IPS-NIHi7 (cell line): ENCODE data around the gene KAZN.

Experiments used
- DNase-seq: peaks from one replicate; pipeline ENCODE4 v3.0.0; 2012; ENCODE audit warnings: mixed read lengths; ENCODE audit errors: extremely low spot score

KAZN gene

DNA sequence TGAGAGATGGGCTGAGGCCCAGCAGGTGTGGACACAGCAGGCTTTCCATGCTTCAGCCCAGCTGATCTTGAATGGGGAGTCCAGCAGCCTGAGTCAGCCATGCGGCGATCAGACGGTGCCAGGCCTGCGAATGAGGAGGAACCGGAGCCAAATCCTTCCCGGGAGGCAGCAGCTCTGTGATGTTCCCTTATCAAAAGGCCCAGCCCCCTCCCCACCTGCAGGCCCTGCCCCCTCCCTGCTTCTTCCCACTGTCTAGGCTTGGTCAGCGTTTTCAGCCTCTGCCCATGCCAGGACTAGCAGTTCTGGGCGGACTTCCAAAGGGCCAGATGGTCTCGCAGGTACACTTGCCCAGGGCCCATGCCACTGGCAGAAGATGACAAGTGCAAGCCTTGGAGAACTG is 253.8 kb downstream of the KAZN start:
- no peak for DNase-seq

DNA sequence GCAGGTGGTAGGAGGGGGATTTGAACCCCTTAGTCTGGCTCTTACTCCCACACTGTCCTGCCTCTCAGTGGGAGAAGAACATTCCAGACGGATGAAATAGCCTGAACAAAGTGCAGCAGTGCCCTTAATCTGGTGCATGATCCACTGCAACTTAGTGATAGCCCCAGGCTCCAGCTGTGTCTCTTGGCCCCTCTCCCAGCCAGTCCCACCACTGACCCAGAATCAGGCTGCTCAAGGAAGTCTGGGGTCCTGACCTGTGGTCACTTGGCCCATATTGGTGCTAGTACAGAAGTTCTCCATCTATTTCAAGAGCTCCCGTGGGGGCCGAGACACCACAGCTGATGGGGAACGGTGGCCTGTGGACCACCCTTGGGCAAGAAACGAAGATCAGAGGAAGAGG is 255.0 kb downstream of the KAZN start:
- DNase-seq = no peak

DNA sequence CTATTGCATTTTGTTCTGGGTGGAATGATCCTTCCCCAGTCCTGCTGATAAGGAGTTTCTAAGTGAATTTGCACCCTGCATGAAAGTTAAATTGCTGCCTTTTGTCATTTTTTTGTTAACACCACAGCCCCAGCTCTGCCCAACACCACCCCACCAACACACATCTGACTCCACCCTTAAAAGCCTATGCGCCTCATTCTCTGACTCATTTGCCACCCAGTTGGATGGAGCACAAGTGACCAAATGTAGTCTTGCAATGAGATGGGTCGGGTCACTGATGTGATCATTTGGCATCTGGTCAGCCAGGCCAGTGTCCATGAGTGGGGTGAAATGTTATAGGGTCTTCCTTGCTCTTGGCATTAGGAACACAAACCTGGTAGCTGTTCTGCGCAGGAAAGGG is 256.8 kb downstream of the KAZN start:
- DNase-seq = no peak

DNA sequence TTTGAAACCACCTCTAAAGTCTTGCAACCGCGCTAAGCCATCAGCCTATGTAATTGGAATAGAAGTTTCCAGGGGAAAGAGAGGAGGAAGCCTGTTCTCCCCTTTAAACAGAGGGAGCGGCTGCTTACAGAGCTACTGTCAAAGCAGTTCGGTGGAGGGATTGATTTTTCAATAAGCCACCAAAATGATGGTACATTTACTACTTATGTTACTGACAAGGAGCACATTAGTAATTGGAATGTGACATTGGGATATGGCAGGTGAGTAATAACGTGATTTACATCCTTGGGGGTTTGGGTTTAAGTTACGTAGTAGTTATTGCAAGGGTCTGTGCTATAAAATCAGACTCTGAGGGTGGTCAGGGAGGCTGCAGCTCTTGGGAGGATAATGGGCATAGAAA is 257.3 kb downstream of the KAZN start:
- no peak for DNase-seq

DNA sequence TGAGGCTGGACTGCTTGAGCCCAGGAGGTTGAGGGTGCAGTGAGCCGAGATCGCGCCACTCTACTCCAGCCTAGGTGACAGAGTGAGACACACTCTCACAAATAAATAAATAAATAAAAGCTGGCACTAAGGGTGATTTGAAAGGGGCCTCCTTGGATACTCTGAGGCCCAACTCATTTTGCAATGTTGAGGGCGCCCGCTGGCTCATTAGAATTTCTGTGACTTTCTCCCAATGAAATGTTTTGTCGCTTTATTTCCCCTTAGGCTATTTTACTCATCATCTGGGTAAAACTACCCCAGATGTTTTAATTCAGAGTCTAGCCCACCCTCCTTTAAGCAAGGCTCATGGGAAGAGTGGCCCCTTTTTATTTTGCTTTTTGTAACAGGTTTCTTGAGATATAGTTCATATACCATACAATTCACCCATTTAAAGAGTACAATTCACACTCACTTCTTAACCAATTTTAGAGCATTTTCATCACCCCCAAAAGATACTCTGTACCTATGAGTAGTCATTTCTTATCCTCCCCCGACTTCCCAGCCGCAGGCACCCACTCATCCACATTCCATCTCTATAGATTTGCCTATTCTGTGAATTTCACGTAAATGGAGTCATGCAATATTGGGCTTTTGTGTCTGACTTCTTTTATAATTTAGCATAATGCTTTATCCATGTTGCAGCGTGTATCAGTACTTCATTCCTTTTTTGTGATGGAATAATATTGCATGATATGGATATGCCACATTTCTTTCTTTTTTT is 259.1 kb downstream of the KAZN start:
- DNase-seq = no peak

DNA sequence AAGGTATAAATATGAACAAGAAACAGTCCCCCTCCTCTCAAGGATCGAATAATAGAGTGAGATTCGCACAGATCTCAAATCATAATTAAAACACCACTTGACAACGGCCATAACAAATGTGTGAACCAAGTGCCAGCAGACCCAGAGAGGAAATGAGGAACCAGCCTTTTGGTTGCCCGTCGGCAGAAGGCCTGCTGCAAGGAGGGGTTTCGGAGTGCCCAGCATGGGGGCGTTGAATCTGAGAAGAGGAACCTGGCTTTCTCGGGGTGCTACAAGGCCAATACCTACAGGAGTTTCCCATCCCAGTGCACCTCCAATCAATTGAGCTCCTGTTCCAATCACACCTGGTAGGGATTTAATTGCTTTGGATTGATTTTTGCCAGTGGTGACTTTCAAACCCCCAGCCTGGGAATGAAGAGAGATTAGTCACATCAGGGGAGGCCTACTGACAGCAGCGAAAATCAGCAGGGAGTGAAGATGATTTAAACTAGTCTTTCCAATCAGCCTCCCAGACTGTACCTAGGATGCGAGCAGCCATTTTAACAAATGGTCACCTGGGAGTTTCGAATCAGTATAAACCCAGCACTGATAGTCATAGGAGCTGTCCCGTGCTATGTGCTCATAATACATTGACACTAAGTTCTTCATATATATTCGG is 263.8 kb downstream of the KAZN start:
- no peak for DNase-seq

DNA sequence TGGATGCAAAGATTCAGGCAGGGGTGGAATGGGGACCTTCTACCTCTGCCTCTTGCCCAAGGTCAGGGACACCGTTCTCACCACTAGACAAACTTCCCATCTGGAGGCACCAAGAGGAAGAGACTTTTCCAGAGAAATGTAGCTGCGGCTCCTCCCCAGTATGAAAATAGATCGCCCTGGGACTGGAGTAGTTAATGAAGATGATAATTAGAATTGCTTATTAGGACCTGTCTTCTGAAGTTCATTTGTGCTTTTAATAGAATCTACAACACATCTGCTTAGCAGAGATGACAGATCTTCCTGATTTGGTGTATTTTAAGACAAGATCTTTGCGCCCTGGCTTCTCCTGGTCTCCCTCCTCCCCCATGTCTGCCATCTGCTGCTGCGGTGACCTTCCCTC is 266.6 kb downstream of the KAZN start:
- DNase-seq = no peak

DNA sequence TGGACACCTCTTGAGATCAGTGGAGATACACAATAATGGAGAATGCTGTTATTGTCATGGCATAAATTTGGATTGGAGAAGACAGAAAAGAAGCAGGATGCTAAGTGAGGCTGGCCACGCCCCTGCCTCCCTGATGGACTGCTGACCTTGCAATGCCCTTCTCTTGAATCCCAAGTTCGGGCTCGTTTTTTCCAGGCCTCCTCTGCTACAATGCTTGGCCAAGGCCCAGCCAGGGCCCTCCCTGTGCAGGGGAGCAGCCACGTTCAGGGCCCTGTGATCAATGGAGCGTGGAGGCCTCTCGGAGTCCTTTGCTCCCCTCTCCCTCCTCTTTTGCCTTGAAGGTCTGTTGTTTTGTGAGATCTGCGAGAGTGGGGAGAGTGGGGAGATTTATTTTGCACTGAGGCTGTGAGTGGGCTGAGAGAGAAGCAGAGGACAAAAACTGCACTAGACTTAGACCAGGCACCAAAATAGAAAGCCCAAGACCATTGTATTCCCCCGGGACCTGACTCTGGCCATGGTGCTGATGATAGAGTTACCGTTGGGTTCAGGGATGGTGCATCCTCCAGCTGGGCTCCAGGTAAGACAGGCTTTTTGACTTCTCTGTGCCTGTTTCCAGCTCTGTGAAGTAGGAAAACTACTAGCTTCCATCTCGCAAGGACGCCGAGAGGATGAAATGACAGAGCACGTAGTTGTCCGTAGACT is 268.6 kb downstream of the KAZN start:
- peak; percentile 59 for DNase-seq

DNA sequence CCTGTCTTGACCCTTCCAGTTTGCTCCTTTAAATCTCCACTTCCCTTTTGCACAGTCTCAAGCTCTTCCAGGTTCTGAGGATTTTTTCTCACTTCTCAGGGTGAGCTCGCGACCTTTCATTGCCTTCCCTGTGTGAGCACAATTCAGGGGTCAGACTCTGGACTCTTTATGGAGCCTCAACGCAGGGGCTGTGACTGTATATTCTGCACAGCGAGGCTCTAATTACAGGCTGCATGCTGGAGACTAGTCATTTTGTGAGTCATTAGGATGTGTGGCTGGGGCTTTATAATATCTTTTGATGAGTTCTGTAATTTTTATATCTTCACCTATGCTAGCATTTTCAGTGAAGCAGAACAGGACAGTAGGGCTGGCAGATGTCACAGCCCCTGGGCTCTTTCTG is 270.7 kb downstream of the KAZN start:
- no peak for DNase-seq

DNA sequence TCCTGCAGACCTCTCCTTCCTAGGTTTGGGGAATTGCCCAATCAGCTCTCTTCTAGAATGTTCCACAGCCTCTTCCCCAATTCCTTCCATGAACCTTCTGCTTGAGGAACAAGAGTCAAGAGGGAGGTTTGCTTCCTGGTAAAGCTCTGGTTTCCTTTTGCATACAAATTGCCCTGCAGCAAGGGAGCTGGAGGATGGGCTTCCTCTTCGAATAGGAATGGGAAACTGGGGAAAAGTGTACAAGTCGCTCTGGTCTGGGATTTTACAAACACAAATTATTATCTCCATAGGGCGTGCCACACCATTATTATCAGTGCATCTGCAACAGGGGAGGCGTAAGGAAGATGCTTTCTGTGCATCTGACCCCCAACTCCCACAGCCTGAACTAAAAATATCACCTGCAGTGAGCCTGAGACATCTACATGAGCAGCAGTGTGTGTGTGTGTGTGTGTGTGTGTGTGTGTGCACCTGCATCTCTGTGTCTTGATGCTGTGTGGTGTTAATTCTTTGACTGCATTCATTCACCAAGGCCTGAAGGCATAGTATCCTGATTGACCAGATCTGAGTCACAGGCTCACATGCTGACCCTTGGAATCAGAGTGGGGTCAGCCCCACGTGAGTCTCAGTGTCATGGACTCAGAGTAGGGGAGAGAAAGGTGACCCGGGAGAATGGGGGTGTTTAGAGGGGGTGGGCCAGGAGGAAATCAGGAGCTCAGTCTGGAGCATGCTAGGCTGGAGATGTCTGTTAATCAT is 272.9 kb downstream of the KAZN start:
- DNase-seq = no peak

DNA sequence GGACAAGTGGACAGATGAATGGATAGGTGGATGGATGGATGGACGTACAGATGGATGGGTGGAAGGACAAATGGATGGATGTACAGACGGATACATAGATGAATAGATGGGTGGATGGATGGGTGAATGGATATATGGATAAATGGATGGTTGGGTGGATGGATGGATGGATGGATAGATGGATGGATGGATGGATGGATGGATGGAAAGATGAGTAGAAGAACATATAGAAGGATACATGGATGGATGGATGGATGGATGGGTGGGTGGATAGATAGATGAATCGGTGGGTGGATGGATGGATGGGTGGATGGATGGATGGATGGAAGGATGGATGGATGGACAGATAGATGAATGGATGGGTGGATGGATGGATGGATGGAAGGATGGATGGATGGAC is 274.3 kb downstream of the KAZN start:
- no peak for DNase-seq

DNA sequence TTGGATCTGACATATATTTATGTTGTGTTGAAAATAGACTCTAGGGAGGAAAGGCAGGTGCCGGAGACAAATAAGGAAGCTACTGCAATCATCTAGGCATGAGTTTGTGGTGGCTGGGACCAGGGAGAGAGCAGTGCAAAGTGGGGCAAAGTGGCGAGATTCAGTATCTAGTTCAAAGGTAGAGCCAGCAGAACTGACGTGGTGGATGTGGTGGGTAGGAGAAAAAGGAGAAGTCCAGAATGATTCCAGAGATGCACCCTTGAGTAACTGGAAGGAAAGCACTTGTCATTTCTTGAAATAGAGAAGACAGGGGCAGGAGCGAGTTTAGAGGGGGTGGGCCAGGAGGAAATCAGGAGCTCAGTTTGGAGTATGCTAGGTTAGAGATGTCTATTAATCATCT is 275.2 kb downstream of the KAZN start:
- DNase-seq = no peak

DNA sequence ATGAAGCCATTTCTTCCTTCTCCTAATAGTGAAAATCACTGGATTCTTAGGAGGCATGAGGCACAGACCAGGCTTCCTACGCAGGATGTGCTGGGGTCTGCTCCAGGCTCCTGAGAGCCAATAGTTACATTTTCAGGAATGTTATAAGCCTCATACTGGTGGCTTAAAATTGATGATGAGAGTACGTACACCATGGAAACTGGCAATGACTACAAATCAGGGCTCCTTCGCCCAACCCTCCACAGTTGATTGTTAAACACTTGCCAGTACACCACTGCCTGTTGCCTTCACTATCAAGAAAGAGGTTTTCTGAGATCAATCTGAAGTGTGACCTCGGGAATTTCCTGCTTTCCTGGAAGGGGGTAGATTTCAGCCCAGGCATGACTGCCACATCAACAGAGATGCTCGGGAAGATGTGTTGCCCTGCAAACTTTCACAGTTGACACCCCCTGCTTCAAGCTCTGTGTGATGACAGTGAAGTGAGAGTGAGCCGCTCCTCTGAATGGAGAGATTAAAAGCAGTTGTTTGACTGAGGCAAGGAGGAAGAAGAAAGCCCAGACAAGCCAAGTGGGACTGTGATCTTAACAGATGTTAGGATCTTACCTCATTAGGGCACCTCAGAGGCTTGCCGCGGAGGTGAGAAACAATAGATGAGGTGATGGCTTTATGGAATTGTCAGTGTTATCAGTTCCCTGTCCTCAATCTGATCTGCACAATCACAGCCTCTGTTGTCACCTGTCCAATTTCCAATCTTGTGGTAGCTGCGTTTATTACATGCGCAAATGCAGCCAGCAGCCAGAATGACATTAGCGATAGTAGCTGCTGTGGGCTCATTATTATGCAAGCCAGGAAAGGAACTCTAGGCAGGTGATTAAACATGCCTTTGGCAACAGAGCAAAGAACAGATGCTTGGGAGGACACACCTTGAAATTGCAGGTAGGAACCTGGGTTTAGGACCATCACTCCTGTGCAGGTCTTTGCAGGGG is 277.3 kb downstream of the KAZN start:
- DNase-seq = peak; percentile 34

DNA sequence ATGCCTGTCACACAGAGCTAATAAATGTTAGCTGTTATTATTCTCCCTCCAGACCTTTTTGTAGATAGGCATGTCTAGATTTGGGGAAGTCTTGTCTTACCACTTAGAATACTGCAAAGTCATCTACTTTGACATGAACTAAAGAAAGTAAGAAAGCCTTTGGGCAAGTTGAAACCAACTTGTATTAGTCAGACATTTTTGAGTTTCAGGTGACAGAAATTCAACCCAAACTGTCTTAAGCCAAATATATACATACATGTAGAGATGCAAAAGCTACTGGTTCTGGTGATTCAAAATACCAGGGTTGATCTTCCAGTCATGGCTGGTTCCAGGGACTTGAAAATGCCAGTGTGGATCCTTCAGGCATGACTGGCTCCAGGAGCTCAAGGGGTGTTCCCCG is 278.3 kb downstream of the KAZN start:
- DNase-seq = no peak

DNA sequence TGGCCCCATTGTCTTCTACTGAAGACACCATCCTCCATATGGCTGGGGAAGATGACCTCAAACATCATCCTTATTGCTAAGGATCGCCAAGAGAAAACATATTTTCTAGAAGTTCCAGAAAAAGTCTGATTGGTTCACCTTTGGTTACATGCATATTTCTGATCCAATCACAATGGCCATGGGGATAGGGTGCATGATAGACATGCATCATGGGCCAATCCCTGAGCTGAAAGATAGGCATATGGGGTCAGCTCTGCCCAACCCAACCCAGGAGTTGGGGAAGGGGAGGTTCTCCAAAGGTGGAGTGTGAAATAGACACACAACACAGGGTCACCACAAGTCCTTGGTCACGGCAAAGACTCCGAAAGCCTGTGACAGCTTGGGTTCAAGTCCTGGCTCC is 278.7 kb downstream of the KAZN start:
- no peak for DNase-seq

DNA sequence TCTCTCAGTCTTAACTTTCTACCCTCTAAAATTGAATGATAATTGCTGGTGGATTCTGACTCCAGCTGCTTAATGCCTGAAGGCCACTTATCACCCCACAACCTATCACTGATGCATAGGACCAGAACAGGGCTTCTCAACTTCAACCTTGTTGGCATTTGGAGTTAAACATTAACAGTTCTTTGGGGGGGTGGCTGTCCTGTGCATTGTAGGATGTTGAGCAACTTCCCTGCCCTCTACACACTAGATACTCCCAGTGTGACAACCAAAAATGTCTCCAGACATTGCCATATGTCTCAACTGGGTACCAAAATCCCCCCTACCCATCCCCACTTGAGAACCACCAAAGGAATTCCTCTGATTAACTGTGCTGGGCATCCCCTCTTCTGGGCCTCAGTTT is 279.6 kb downstream of the KAZN start:
- DNase-seq = no peak

DNA sequence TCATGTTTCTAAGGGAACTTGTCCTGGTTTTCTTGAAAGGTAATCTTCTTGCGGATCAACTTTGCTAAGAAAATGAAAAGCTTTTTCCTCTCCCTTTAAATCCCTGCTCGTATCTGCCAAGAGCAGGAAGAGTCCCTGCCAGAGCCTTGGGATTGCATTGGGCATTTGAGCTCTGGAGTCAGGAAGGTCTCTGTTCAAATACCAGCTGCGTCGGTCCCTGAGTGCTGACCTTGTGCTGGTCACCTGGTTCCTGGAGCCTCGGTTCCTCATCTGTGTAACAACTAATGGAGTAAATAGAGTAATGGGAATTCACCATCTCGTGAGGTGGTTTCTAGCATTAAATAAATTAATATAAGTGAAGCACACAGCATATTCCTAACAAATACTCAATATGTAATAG is 280.5 kb downstream of the KAZN start:
- no peak for DNase-seq

DNA sequence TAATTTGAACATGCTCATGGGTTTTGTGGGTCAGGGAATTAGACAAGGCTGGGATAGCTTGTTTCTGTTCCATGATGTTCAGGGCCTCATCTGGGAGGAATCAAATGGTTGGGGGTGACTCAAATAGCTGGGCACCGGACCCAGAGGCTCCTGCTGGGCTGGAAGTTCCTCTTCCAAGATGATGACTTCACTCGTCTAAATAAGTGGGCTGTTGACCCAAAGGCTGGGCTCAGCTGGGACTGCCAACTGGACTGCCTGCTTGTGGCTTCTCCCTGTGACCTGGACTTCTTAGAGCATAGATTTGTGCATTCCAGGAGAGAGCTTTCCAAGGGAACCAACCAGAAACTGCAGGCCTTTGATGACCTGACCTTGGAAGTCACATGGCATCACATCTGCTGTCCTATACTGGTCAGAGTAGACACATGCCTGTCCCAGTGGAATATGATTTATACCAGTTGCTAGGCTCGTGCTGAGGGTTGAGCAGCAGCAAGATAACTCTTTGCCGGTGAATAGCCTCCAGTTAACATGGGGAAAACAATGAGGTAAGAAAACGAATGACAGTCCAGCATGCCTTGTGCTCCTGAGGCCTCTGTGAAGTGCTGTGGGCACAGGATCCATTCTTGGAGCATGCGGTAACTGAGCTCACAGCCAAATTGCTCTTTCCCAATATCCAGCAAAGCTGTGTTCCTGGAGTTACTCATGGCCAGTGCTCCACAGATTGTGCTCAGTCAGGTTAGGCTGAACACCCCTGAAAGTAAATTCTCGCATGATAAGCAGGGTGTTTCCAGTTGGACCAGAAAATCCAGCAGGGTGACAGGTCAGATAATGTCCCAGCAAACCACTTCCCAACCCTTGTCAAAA is 282.2 kb downstream of the KAZN start:
- DNase-seq = no peak

DNA sequence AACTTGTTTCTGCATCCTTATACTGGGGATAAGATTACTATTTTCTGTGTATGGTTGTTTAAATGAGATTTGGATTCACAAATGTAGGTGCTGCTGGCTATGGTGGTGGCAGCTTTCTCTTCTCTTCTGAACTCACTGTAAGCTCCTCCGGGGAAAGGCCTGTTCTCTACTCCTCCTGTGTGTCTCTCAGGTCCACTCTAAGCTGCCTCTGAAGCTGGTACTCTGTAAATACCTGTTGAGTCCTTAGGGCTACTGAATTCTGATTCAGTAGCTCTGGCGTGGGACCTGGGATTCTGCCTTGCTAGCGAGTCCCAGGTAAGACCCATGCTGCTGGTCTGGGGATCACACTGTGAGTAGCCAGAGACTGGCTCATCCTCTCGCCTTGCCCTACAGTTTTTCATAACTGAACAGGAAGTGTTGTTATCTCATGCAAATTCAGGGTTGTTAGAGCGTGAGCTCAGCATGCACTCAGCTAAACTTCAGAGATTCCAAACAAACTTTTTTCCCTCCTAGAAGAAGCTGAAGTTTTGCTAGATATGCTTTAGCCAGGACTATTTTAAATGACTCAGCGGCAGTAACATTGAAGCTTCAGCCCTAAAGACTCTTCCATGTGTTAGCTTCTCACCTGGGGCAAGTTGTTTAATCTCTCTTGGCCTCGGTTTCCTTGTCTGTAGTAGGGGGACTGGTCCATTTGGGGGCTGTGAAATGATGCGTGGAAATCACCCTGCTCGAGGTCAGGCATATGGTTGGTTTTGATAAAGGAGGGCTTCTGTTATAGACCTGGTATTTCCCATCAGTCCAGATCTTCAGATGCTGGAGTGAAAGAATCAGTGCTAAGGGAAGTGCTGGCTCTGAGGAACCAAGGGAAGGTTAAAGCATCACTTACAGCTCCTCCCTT is 283.5 kb downstream of the KAZN start:
- DNase-seq = no peak
